ENCODE data around the gene PLEKHS1.

PLEKHS1 gene

GRCh38 chr10:113733635-113734034 is 17.8 kb upstream of the PLEKHS1 start:
- Histone ChIP-seq H3K27me3 (ENCODE audit: insufficient read depth, low read depth, severe bottlenecking) (no peaks in the 10 kb centered on the region), H3K36me3 (no peaks in the 10 kb centered on the region), H3K9me3 (ENCODE audit: severe bottlenecking) (no peaks in the 10 kb centered on the region), H3K27ac (no peak overlapping the region), H3K4me3 (ENCODE audit: low read depth, low read length) (no peak overlapping the region)
- no peak for TF ChIP-seq CTCF (IDR thresholded peaks at IDR 0.05; ENCODE audit: low read depth, low read length)
- DNase-seq: no peak

GRCh38 chr10:113735913-113736312 is 15.6 kb upstream of the PLEKHS1 start:
- H3K4me3 ChIP-seq (ENCODE audit: low read depth, low read length): no peak overlapping the region
- no peaks in the 10 kb centered on the region for H3K27me3 ChIP-seq (ENCODE audit: insufficient read depth, low read depth, severe bottlenecking)
- H3K36me3 ChIP-seq: no peaks in the 10 kb centered on the region
- H3K9me3 ChIP-seq (ENCODE audit: severe bottlenecking): no peaks in the 10 kb centered on the region
- no peak for DNase-seq
- TF ChIP-seq CTCF (IDR thresholded peaks at IDR 0.05; ENCODE audit: low read depth, low read length): no peak
- no peak overlapping the region for H3K27ac ChIP-seq

- DNase-seq: no peak
- no peak overlapping the region for H3K27ac ChIP-seq
- no peak for TF ChIP-seq CTCF (IDR thresholded peaks at IDR 0.05; ENCODE audit: low read depth, low read length)
These were observed 14.9 kb upstream of the PLEKHS1 start for GRCh38 chr10:113736576-113736975.

GRCh38 chr10:113739031-113739430 is 12.5 kb upstream of the PLEKHS1 start:
- H3K4me3 ChIP-seq (ENCODE audit: low read depth, low read length): no peak overlapping the region
- H3K27ac ChIP-seq: no peak overlapping the region
- no peaks in the 10 kb centered on the region for H3K9me3 ChIP-seq (ENCODE audit: severe bottlenecking)
- H3K36me3 ChIP-seq: no peaks in the 10 kb centered on the region
- H3K27me3 ChIP-seq (ENCODE audit: insufficient read depth, low read depth, severe bottlenecking): no peaks in the 10 kb centered on the region
- DNase-seq: no peak
- no peak for TF ChIP-seq CTCF (IDR thresholded peaks at IDR 0.05; ENCODE audit: low read depth, low read length)

More at GRCh38 chr10:113736576-113736975, 14.9 kb upstream of the PLEKHS1 start:
- H3K36me3 ChIP-seq: no peaks in the 10 kb centered on the region
- no peak overlapping the region for H3K4me3 ChIP-seq (ENCODE audit: low read depth, low read length)
- no peaks in the 10 kb centered on the region for H3K9me3 ChIP-seq (ENCODE audit: severe bottlenecking)
- no peaks in the 10 kb centered on the region for H3K27me3 ChIP-seq (ENCODE audit: insufficient read depth, low read depth, severe bottlenecking)

GRCh38 chr10:113739577-113739976 is 11.9 kb upstream of the PLEKHS1 start:
- TF ChIP-seq CTCF (IDR thresholded peaks at IDR 0.05; ENCODE audit: low read depth, low read length): no peak
- Histone ChIP-seq H3K4me3 (ENCODE audit: low read depth, low read length) (no peak overlapping the region), H3K27ac (no peak overlapping the region), H3K9me3 (ENCODE audit: severe bottlenecking) (no peaks in the 10 kb centered on the region), H3K36me3 (no peaks in the 10 kb centered on the region), H3K27me3 (ENCODE audit: insufficient read depth, low read depth, severe bottlenecking) (no peaks in the 10 kb centered on the region)
- DNase-seq: no peak

- no peak for DNase-seq
- H3K27ac ChIP-seq: no peak overlapping the region
- no peaks in the 10 kb centered on the region for H3K27me3 ChIP-seq (ENCODE audit: insufficient read depth, low read depth, severe bottlenecking)
- H3K36me3 ChIP-seq: no peaks in the 10 kb centered on the region
- no peaks in the 10 kb centered on the region for H3K9me3 ChIP-seq (ENCODE audit: severe bottlenecking)
- no peak overlapping the region for H3K4me3 ChIP-seq (ENCODE audit: low read depth, low read length)
- no peak for TF ChIP-seq CTCF (IDR thresholded peaks at IDR 0.05; ENCODE audit: low read depth, low read length)
These were observed 10.6 kb upstream of the PLEKHS1 start for GRCh38 chr10:113740850-113741249.

All from WERI-Rb-1 (cell line).